Muscle layer of duodenum (tissue), 2 donors: Measurements from ENCODE around the gene RTP3.

Source experiments
- H3K27ac ChIP-seq: one replicate; pipeline ENCODE4 v1.7.0; 2013; ENCODE audit warnings: mild to moderate bottlenecking, low read length
- H3K27me3 ChIP-seq: one replicate; pipeline ENCODE4 v1.7.0; 2013; ENCODE audit warnings: low read depth, mild to moderate bottlenecking, control low read depth, low read length
- H3K36me3 ChIP-seq, 2 donors: one replicate each; pipeline ENCODE4 v1.7.0; 2013; ENCODE audit warnings: low read length in 2 of 2, control low read depth in 1 of 2, mild to moderate bottlenecking in 1 of 2; ENCODE audit not compliant: insufficient read depth in 2 of 2, control insufficient read depth in 1 of 2
- H3K4me1 ChIP-seq, 2 donors: one replicate each; pipeline ENCODE4 v1.7.0; 2013; ENCODE audit warnings: low read length in 2 of 2, mild to moderate bottlenecking in 2 of 2, control low read depth in 1 of 2, moderate library complexity in 1 of 2; ENCODE audit not compliant: insufficient read depth in 2 of 2, control insufficient read depth in 1 of 2
- H3K4me3 ChIP-seq, 2 donors: one replicate each; pipeline ENCODE4 v1.7.0; 2013; ENCODE audit warnings: low read length in 2 of 2, low read depth in 1 of 2, mild to moderate bottlenecking in 1 of 2
- H3K9me3 ChIP-seq, 2 donors: one replicate each; pipeline ENCODE4 v1.7.0; 2013; ENCODE audit warnings: low read length in 2 of 2, control low read depth in 1 of 2, mild to moderate bottlenecking in 1 of 2; ENCODE audit not compliant: control insufficient read depth in 1 of 2
- donor health status: healthy.

RTP3 gene

GRCh38 chr3:46497556-46498265 is at the start of gene RTP3:
Gene RTP3 (plus strand): TSS chr3:46497976. CDS start chr3:46498063, 87 bp downstream.
- Histone ChIP-seq H3K27ac (no peak within 1 kb of the TSS), H3K9me3 (no peaks in the 10 kb centered on the region), H3K4me1 (no peaks in the 10 kb centered on the region), H3K4me3 (no peak within 1 kb of the TSS), H3K36me3 (no peaks in the 10 kb centered on the region), H3K27me3 (no peaks in the 10 kb centered on the region)

- Histone ChIP-seq H3K4me3 (no peak overlapping the region), H3K36me3 (no peaks in the 10 kb centered on the region), H3K27me3 (no peaks in the 10 kb centered on the region), H3K27ac (no peak overlapping the region), H3K4me1 (no peaks in the 10 kb centered on the region), H3K9me3 (no peaks in the 10 kb centered on the region)
Measured at GRCh38 chr3:46448721-46449120, 49.1 kb upstream of the RTP3 start.

GRCh38 chr3:46449755-46450552 is 47.8 kb upstream of the RTP3 start:
- H3K9me3 ChIP-seq, result no peaks in the 10 kb centered on the region
- H3K4me1 ChIP-seq, result no peaks in the 10 kb centered on the region
- no peaks in the 10 kb centered on the region for H3K36me3 ChIP-seq
- no peak overlapping the region for H3K27ac ChIP-seq
- H3K4me3 ChIP-seq, result no peak overlapping the region
- no peaks in the 10 kb centered on the region for H3K27me3 ChIP-seq

GRCh38 chr3:46453526-46454208 is 44.1 kb upstream of the RTP3 start:
- no peaks in the 10 kb centered on the region for H3K9me3 ChIP-seq
- no peak overlapping the region for H3K27ac ChIP-seq
- H3K4me1 ChIP-seq, result no peaks in the 10 kb centered on the region
- no peaks in the 10 kb centered on the region for H3K27me3 ChIP-seq
- no peak overlapping the region for H3K4me3 ChIP-seq
- no peaks in the 10 kb centered on the region for H3K36me3 ChIP-seq

- no peaks in the 10 kb centered on the region for H3K4me1 ChIP-seq
- no peaks in the 10 kb centered on the region for H3K27me3 ChIP-seq
- H3K4me3 ChIP-seq, result no peak overlapping the region
- H3K36me3 ChIP-seq, result no peaks in the 10 kb centered on the region
- no peaks in the 10 kb centered on the region for H3K9me3 ChIP-seq
- H3K27ac ChIP-seq, result no peak overlapping the region
Measured at GRCh38 chr3:46454209-46454595, 43.6 kb upstream of the RTP3 start.

DNA sequence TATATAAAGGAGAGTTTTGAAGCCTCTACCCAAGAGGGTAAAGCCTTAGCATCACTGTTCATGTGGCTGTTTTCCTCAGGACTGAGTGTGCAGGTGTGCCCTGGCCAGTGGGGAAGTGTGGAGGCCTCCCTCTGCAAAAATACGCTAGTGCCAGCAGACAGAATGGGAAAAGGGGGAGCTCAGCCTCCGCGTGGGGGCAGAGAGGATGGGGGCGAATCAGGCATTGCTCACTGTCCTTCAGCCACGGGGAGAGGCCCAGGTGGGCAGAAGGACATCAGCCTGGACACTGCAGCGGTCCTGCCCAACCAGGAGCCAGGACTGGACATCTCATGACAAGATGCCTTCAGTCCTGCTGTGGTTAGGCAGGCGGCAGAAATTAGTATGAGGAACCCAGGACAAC is 43.2 kb upstream of the RTP3 start:
- Histone ChIP-seq H3K36me3 (no peaks in the 10 kb centered on the region), H3K4me1 (no peaks in the 10 kb centered on the region), H3K9me3 (no peaks in the 10 kb centered on the region), H3K4me3 (no peak overlapping the region), H3K27me3 (no peaks in the 10 kb centered on the region), H3K27ac (no peak overlapping the region)

- no peaks in the 10 kb centered on the region for H3K36me3 ChIP-seq
- H3K4me3 ChIP-seq, result no peak overlapping the region
- no peaks in the 10 kb centered on the region for H3K4me1 ChIP-seq
- H3K27ac ChIP-seq, result no peak overlapping the region
- H3K9me3 ChIP-seq, result peaks cover 0 to 5% of the 10 kb centered on the region in 2 donors
- no peaks in the 10 kb centered on the region for H3K27me3 ChIP-seq
Measured at GRCh38 chr3:46455231-46456115, 42.3 kb upstream of the RTP3 start.

DNA sequence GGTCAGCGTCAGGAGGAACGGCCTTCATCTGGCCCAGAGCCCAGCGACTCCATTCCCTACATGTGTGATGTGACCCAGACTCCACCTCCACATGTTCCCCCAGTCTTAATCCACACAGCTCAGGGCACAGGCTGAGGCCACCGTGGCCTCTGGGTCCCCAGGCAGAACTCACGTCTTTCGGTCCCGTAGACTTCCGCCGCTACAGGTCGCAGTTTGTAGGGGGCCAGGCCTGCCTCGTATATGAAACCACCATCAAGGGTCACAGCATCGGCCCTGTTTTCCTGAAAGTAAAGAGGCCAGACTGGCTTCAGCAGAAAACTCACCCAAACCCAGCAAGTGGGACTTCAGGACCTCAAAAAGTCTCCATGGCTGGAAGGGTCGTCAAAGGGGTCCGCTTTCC is 41.7 kb upstream of the RTP3 start:
- Histone ChIP-seq H3K9me3 (peaks cover 4 to 7% of the 10 kb centered on the region in 2 donors), H3K4me1 (no peaks in the 10 kb centered on the region), H3K27ac (no peak overlapping the region), H3K36me3 (no peaks in the 10 kb centered on the region), H3K27me3 (no peaks in the 10 kb centered on the region), H3K4me3 (no peak overlapping the region)

- Histone ChIP-seq H3K4me3 (no peak overlapping the region), H3K27ac (no peak overlapping the region), H3K9me3 (peaks cover 6 to 7% of the 10 kb centered on the region in 2 donors), H3K27me3 (peaks cover 5% of the 10 kb centered on the region), H3K4me1 (no peaks in the 10 kb centered on the region), H3K36me3 (no peaks in the 10 kb centered on the region)
Measured at GRCh38 chr3:46460051-46460450, 37.7 kb upstream of the RTP3 start.

DNA sequence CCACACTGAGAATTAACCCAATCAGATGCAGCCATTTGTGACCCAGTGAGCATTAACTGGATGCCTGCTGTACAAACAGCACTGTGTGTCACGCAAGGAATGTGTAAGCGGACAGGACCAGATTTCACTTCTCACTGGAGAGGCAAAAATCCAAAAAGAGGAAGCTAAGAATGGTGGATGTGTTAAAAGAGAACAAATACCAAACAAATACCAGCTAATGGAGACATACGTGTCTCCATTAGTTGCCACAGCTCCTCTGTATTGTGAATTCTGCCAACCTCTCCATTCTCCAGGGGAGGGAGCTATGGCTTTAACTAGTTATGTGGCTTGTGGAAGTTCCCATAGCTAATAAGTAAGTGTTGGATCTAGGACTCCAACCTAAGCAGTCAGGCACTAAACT is 35.7 kb upstream of the RTP3 start:
- peaks cover 5% of the 10 kb centered on the region for H3K27me3 ChIP-seq
- H3K27ac ChIP-seq, result no peak overlapping the region
- no peak overlapping the region for H3K4me3 ChIP-seq
- no peaks in the 10 kb centered on the region for H3K36me3 ChIP-seq
- no peaks in the 10 kb centered on the region for H3K4me1 ChIP-seq
- H3K9me3 ChIP-seq, result peaks cover 6 to 7% of the 10 kb centered on the region in 2 donors

GRCh38 chr3:46462511-46462910 is 35.3 kb upstream of the RTP3 start:
- Histone ChIP-seq H3K27me3 (peaks cover 5% of the 10 kb centered on the region), H3K27ac (no peak overlapping the region), H3K36me3 (no peaks in the 10 kb centered on the region), H3K4me1 (no peaks in the 10 kb centered on the region), H3K9me3 (peaks cover 6 to 7% of the 10 kb centered on the region in 2 donors), H3K4me3 (no peak overlapping the region)
